ENCODE measurements around the gene TGM5.
A peak's percentile ranks its signal among the peaks of the same experiment; 100 is the strongest.

TGM5 gene

GRCh38 chr15:43220991-43221403, 45.7 kb downstream of the TGM5 start, which contains the start of gene EPB42:
Gene EPB42, minus strand, starts transcription at chr15:43221018. Its CDS starts 193 bp downstream, at chr15:43220825.
- H3K36me3 ChIP-seq (ENCODE audit: control insufficient read depth, insufficient read depth, low read length), result no peaks in the 10 kb centered on the region
- DNase-seq (ENCODE audit: extremely low read depth, insufficient read length), result no peak
- H3K4me3 ChIP-seq (replicated peaks; ENCODE audit: low read depth, low read length), result no peak within 1 kb of the TSS
- TF ChIP-seq CTCF (IDR thresholded peaks at IDR 0.05; ENCODE audit: insufficient read depth, low read length, poor library complexity, severe bottlenecking), result no peak
- H3K27me3 ChIP-seq (replicated peaks; ENCODE audit: control insufficient read depth, insufficient read depth, low read length), result no peaks in the 10 kb centered on the region

- no peak for DNase-seq (ENCODE audit: extremely low read depth, insufficient read length)
- H3K4me3 ChIP-seq (replicated peaks; ENCODE audit: low read depth, low read length), result no peak overlapping the region
- TF ChIP-seq CTCF (IDR thresholded peaks at IDR 0.05; ENCODE audit: insufficient read depth, low read length, poor library complexity, severe bottlenecking), result no peak
- no peaks in the 10 kb centered on the region for H3K27me3 ChIP-seq (replicated peaks; ENCODE audit: control insufficient read depth, insufficient read depth, low read length)
- H3K36me3 ChIP-seq (ENCODE audit: control insufficient read depth, insufficient read depth, low read length), result no peaks in the 10 kb centered on the region
Measured at GRCh38 chr15:43219929-43220928, 46.5 kb downstream of the TGM5 start.

- TF ChIP-seq CTCF (IDR thresholded peaks at IDR 0.05; ENCODE audit: insufficient read depth, low read length, poor library complexity, severe bottlenecking), result peak; percentile 22
- no peak for DNase-seq (ENCODE audit: extremely low read depth, insufficient read length)
- Histone ChIP-seq H3K4me3 (replicated peaks; ENCODE audit: low read depth, low read length) (no peak overlapping the region), H3K27me3 (replicated peaks; ENCODE audit: control insufficient read depth, insufficient read depth, low read length) (no peaks in the 10 kb centered on the region), H3K36me3 (ENCODE audit: control insufficient read depth, insufficient read depth, low read length) (no peaks in the 10 kb centered on the region)
Measured at GRCh38 chr15:43218908-43219706, 47.6 kb downstream of the TGM5 start.

GRCh38 chr15:43215961-43216360, 50.8 kb downstream of the TGM5 start:
- no peak for TF ChIP-seq CTCF (IDR thresholded peaks at IDR 0.05; ENCODE audit: insufficient read depth, low read length, poor library complexity, severe bottlenecking)
- DNase-seq (ENCODE audit: extremely low read depth, insufficient read length), result no peak

GRCh38 chr15:43214592-43215295, 52.0 kb downstream of the TGM5 start:
- no peak for TF ChIP-seq CTCF (IDR thresholded peaks at IDR 0.05; ENCODE audit: insufficient read depth, low read length, poor library complexity, severe bottlenecking)
- H3K4me3 ChIP-seq (replicated peaks; ENCODE audit: low read depth, low read length), result no peak overlapping the region
- H3K27me3 ChIP-seq (replicated peaks; ENCODE audit: control insufficient read depth, insufficient read depth, low read length), result no peaks in the 10 kb centered on the region
- no peak for DNase-seq (ENCODE audit: extremely low read depth, insufficient read length)
- no peaks in the 10 kb centered on the region for H3K36me3 ChIP-seq (ENCODE audit: control insufficient read depth, insufficient read depth, low read length)

More at GRCh38 chr15:43215961-43216360, 50.8 kb downstream of the TGM5 start:
- no peaks in the 10 kb centered on the region for H3K27me3 ChIP-seq (replicated peaks; ENCODE audit: control insufficient read depth, insufficient read depth, low read length)
- H3K4me3 ChIP-seq (replicated peaks; ENCODE audit: low read depth, low read length), result no peak overlapping the region
- no peaks in the 10 kb centered on the region for H3K36me3 ChIP-seq (ENCODE audit: control insufficient read depth, insufficient read depth, low read length)
